UCSD-AML1 (cell line): ENCODE results near the gene PLK3.
"Not testable (repeated sequence)": the region's sequence is repeated elsewhere in the genome, so short reads cannot be mapped to it uniquely, and the experiment has no call there.

Experiments
- DNase-seq: peaks from one replicate; lab custom pipeline; 2025; ENCODE audit not compliant: unreplicated experiment; lab: John Stamatoyannopoulos, UW

PLK3 gene

DNA sequence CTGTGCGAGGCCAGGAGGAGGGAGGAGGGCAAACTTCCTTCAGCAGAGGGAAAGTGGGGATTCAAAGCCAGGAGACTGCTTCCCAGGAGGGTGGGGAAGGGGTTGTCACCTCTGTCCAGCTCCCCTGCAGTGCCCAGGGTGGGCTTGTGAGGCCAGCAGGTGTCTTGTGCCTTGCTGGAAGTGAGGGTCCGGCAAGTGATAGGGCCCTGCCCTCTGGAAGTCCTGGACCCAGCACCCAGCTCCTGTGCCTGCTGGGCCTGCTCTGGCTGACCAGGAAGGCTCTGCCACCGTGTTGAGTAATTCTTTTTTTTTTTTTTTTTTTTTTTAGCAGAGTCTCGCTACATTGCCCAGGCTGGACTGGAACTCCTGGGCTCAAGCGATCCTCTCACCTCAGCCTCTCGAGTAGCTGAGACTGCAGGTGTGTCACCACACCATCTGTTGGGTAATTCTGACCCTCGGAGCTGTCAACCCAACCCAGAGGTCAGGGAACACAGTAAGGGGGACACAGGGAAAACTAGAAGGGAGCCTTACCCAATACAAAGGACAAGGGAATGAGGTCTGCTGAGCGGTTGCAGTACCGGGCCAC is 13.2 kb upstream of the PLK3 start:
- DNase-seq, result no peak

GRCh38 chr1:44787506-44787905 is 12.7 kb upstream of the PLK3 start:
- DNase-seq, result no peak

DNA sequence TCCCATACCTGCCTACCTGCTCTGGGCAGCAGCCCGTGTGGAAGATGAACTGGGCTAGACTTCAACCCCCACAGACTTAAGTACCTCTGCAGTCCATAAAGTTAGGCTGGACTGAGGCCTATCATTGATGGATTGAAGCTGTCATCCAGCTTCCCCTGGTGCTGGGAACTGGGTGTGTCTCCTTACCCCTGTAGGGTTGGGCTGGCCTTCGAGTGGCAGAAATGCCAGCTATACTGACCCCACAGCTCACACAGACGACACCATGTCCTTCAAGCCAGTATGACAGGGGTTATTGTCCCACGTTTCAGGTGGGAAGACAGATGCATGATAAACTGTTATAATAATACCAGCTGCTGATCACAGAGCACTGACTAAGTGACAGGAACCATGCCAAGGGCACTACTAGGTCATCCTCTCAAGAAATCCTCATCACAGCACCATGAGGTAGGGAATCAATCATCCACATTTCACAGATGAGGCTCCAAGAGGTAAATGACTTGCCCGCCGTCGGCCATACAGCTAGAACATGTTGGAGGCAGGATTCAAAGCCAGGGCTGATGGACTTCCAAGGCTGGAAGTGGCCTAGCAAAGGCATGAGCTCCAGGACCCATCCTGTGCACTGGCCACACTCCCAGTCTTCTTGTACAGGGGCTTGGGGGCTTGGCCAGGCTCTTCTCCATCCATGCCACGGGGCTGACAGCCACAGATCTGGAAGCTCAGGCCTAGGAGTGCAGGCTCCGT is 11.9 kb upstream of the PLK3 start, which contains the start of gene BEST4:
Gene BEST4 (minus strand): TSS at position 51 of the 741 bp plus-strand sequence. CDS start 465 bp downstream, outside the sequence.
- no peak for DNase-seq

GRCh38 chr1:44790968-44791801 is 9.0 kb upstream of the PLK3 start:
- no peak for DNase-seq

- no peak for DNase-seq
Observed at GRCh38 chr1:44792736-44793502, 7.3 kb upstream of the PLK3 start.

DNA sequence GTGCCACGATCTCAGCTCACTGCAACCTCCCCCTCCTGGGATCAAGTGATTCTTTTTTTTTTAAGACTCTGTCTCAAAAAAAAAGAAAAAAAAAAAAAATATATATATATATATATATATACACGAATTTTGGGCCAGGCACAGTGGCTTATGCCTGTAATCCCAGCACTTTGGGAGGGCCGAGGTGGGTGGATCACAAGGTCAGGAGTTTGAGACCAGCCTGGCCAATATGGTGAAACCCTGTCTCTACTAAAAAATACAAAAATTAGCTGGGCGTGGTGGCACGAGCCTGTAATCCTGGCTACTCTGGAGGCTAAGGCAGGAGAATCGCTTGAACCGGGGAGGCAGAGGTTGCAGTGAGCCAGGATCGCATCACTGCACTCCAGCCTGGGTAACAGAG is 2.3 kb upstream of the PLK3 start:
- not testable (repeated sequence) for DNase-seq

GRCh38 chr1:44798481-44799365 is 1.5 kb upstream of the PLK3 start:
- no peak for DNase-seq

DNA sequence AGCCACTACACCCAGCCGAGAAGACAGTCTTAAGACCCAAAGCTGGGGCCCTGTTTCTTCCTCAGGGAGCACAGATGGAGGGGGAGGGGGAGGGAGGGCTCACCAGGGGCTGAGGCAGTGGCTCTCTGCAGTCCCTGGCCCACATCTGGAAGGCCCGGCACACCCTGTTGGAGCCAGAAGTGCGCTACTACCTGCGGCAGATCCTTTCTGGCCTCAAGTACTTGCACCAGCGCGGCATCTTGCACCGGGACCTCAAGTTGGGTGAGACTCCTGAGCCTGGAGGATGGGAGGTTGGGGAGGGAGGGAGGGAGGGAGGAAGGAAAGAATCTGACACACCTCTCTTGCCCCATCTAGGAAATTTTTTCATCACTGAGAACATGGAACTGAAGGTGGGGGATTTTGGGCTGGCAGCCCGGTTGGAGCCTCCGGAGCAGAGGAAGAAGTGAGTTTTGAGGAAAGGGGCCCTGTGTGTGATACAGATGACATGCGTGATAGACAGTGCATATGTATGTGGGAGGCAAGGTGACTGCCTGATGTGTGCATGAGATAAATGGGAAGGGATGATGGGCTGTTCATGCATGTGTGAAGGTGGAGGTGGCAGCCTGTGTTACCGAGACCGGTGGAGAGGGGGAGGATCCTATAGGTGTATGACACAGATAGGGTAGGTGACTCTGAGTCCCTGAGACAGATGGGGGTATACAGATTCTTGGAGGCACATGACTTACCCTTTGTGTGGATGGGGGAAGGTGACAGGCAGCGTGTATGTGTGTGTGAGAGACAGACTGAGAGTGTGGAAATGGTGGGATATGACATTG is 1.5 kb downstream of the PLK3 start:
- no peak for DNase-seq

- DNase-seq, result no peak
Observed at GRCh38 chr1:44802306-44803061, 2.3 kb downstream of the PLK3 start.

DNA sequence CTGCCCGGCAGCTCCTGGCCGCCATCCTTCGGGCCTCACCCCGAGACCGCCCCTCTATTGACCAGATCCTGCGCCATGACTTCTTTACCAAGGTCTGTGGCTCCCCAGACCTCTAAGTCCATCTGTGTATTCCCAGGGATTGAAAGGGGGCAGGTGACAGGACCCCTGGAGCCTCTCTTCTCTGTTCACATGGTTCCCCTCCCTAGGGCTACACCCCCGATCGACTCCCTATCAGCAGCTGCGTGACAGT is 2.8 kb downstream of the PLK3 start:
- DNase-seq, result no peak

DNA sequence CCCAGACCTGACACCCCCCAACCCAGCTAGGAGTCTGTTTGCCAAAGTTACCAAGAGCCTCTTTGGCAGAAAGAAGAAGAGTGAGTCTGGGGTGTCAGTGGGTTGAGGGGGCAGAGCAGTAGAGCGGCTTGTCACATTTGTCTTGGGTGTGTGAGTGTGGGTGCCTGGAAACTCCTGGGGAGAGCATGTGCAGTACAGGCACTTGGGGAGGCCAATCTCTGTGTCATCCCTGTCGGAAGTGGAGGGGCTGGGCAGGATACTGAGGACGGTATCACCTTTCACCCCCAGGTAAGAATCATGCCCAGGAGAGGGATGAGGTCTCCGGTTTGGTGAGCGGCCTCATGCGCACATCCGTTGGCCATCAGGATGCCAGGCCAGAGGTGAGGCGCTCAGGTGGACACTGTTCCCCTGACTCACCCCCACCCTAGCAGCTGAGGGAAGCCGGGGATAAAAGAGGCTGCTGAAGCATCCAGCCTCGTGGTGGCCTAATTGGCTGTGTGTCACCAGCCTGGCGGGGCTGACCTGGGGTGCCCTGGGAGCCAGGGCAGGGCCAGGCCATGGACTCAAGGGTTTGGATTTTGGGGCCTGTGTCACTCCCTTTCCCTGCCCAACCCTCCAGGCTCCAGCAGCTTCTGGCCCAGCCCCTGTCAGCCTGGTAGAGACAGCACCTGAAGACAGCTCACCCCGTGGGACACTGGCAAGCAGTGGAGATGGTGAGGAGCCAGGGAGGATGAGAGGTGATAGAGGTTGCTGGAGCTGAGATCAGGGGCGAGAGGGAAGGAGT is 3.3 kb downstream of the PLK3 start:
- no peak for DNase-seq

- no peak for DNase-seq
Observed at GRCh38 chr1:44805311-44806024, 5.3 kb downstream of the PLK3 start.

- no peak for DNase-seq
Observed at GRCh38 chr1:44806025-44806703, 6.0 kb downstream of the PLK3 start.

DNA sequence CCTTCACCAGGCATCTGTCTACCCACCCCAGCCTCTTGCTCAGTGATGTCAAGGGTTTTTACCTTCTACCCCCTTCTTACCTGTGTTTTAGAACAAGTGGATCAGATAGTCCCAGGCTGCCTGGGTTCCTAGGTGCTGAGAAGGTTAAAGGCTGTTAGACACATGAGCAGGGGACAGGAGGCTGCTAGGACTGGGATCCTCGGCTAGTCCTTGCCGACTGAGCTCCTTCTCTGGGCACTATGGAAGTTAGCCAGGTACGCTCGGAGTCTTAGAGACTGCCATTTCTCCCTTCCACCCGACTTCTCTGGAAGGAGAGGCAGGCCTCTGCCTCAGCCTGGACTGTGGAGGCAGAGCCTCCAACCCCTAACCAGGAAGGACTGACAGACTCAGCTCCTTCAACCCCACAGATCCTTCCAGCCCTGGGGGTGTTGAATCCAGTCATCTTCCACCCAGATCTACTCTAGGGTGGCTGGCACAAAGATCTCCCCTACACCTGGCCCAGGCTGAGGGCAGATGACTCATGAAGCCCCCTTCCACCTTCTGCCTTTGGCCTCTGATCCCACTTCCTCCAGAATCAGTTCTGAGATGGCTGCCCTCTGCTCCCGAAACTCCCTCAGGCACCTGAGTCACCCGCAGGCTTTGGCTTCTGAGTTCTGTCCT is 6.7 kb downstream of the PLK3 start, which contains the start of gene DYNLT4:
Gene DYNLT4 (minus strand): TSS at position 648 of the 660 bp plus-strand sequence. CDS start 683 bp downstream, outside the sequence.
- DNase-seq, result no peak

GRCh38 chr1:44807364-44808062 is 7.3 kb downstream of the PLK3 start:
- peak; percentile 96 for DNase-seq
